Astrocyte (in vitro differentiated cells and primary cell): ENCODE results near the gene FAM13A. TPM values are rescaled to one million over a fixed set of nuclear protein-coding genes. Genes with fewer than 3 reads are reported as not detected.

Experiments used
- DNase-seq: peaks from one replicate; pipeline ENCODE4 v3.0.0-alpha.2; 2010; ENCODE audit warnings: low read depth
- FAIRE-seq: peaks from 2 replicates; lab custom pipeline; 2011; peaks lifted over from hg19 to GRCh38; lab: Jason Lieb, UNC
- H2AFZ ChIP-seq: 2 replicates; pipeline ENCODE4 v1.6.0; 2012; ENCODE audit warnings: low read depth, low read length, inconsistent platforms
- H3K27ac ChIP-seq: 2 replicates; pipeline ENCODE4 v1.5.1; 2011; ENCODE audit warnings: low read depth, low read length, inconsistent platforms
- H3K27me3 ChIP-seq: 2 replicates; pipeline ENCODE4 v1.6.0; 2011; ENCODE audit warnings: low read length, inconsistent platforms; ENCODE audit not compliant: insufficient read depth
- H3K36me3 ChIP-seq: 2 replicates; pipeline ENCODE4 v1.5.1; 2011; ENCODE audit warnings: low read length, inconsistent platforms; ENCODE audit not compliant: insufficient read depth
- H3K4me1 ChIP-seq: 2 replicates; pipeline ENCODE4 v1.5.1; 2011; ENCODE audit warnings: low read length, inconsistent platforms; ENCODE audit not compliant: insufficient read depth
- H3K4me2 ChIP-seq: 2 replicates; pipeline ENCODE4 v1.6.0; 2012; ENCODE audit warnings: low read length, inconsistent platforms
- H3K4me3 ChIP-seq: 2 replicates; pipeline ENCODE4 v1.5.1; 2011; ENCODE audit warnings: low read depth, mild to moderate bottlenecking, low read length, inconsistent platforms; ENCODE audit not compliant: insufficient read depth
- H3K79me2 ChIP-seq: 2 replicates; pipeline ENCODE4 v1.6.0; 2012; ENCODE audit warnings: mild to moderate bottlenecking, low read length, inconsistent platforms; ENCODE audit not compliant: insufficient read depth
- H3K9ac ChIP-seq: 2 replicates; pipeline ENCODE4 v1.6.0; 2012; ENCODE audit warnings: mild to moderate bottlenecking, low read length, inconsistent platforms
- H3K9me3 ChIP-seq: 2 replicates; pipeline ENCODE4 v1.5.1; 2012; ENCODE audit warnings: low read depth, mild to moderate bottlenecking, low read length, inconsistent platforms; ENCODE audit not compliant: insufficient read depth
- H4K20me1 ChIP-seq: 2 replicates; pipeline ENCODE4 v1.6.0; 2012; ENCODE audit warnings: low read length, inconsistent platforms; ENCODE audit not compliant: insufficient read depth
- H3K27ac Mint-ChIP-seq: one replicate; pipeline ENCODE4 v1.8.0; 2021; ENCODE audit warnings: mild to moderate bottlenecking, mixed read lengths; ENCODE audit not compliant: unreplicated experiment
- H3K27me3 Mint-ChIP-seq: one replicate; pipeline ENCODE4 v1.8.0; 2021; ENCODE audit warnings: low read depth, mixed read lengths; ENCODE audit not compliant: unreplicated experiment
- H3K36me3 Mint-ChIP-seq: one replicate; pipeline ENCODE4 v1.8.0; 2021; ENCODE audit warnings: low read depth, mixed read lengths; ENCODE audit not compliant: unreplicated experiment
- H3K4me1 Mint-ChIP-seq: one replicate; pipeline ENCODE4 v1.8.0; 2021; ENCODE audit warnings: low read depth, mixed read lengths; ENCODE audit not compliant: unreplicated experiment
- H3K4me3 Mint-ChIP-seq: one replicate; pipeline ENCODE4 v1.8.0; 2021; ENCODE audit warnings: mild to moderate bottlenecking, moderate library complexity, mixed read lengths; ENCODE audit not compliant: unreplicated experiment
- H3K9me3 Mint-ChIP-seq: one replicate; pipeline ENCODE4 v1.8.0; 2021; ENCODE audit warnings: mild to moderate bottlenecking, mixed read lengths; ENCODE audit not compliant: unreplicated experiment
- EZH2 ChIP-seq: IDR thresholded peaks from 2 replicates; pipeline ENCODE4 v1.6.1; 2012; ENCODE audit warnings: mild to moderate bottlenecking, low read length, inconsistent platforms; ENCODE audit not compliant: insufficient read depth
- total RNA-seq: library from RNA; stranded (reverse); gene quantifications from 2 replicates; pipeline ENCODE4 v1.2.1, GENCODE V29; 2021
- TF ChIP-seq, protein P1 (sequence below): IDR thresholded peaks from 2 replicates; pipeline ENCODE4 v1.5.1; 2011; ENCODE audit warnings: low read depth, mild to moderate bottlenecking, inconsistent platforms, low read length, moderate library complexity; ENCODE audit not compliant: insufficient read depth

FAM13A gene
- total RNA-seq, 1 donor from 2014 or later, result 12.0 TPM

DNA sequence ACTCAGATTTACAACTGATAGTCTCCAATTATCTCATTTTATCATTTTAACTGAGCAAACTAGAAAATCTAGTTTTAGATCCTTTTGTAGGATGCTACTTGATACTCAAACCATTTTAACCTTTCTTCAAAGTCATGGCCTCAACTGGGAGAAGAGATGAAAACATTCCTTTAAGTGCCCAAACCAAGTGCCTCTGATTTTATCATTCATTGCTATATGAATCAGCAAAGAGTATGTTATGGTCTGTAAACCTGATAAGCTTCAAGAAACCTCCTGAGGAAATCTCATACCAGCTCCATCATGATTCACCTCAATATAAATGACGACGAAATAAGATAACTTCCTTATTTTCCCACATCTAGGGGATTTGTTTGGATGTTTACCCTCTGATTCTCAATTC is 119.9 kb downstream of the FAM13A start:
- Histone ChIP-seq H3K9me3 (no peaks in the 10 kb centered on the region), H3K4me3 (no peak overlapping the region), H3K4me1 (peaks cover 23% of the 10 kb centered on the region), H3K27ac (peak overlapping the region; percentile 60), H2AFZ (no peak overlapping the region), H3K36me3 (no peaks in the 10 kb centered on the region), H3K79me2 (no peaks in the 10 kb centered on the region), H3K4me2 (peak overlapping the region; percentile 3), H3K27me3 (no peaks in the 10 kb centered on the region), H4K20me1 (no peaks in the 10 kb centered on the region), H3K9ac (no peak overlapping the region)
- no peaks in the 10 kb centered on the region for H3K36me3 Mint-ChIP-seq
- DNase-seq, result peak; percentile 72
- no peak for TF ChIP-seq EZH2
- TF ChIP-seq, protein P1, sequence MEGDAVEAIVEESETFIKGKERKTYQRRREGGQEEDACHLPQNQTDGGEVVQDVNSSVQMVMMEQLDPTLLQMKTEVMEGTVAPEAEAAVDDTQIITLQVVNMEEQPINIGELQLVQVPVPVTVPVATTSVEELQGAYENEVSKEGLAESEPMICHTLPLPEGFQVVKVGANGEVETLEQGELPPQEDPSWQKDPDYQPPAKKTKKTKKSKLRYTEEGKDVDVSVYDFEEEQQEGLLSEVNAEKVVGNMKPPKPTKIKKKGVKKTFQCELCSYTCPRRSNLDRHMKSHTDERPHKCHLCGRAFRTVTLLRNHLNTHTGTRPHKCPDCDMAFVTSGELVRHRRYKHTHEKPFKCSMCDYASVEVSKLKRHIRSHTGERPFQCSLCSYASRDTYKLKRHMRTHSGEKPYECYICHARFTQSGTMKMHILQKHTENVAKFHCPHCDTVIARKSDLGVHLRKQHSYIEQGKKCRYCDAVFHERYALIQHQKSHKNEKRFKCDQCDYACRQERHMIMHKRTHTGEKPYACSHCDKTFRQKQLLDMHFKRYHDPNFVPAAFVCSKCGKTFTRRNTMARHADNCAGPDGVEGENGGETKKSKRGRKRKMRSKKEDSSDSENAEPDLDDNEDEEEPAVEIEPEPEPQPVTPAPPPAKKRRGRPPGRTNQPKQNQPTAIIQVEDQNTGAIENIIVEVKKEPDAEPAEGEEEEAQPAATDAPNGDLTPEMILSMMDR, result no peak
- H3K4me1 Mint-ChIP-seq, result peaks cover 3% of the 10 kb centered on the region
- no peaks in the 10 kb centered on the region for H3K9me3 Mint-ChIP-seq
- H3K27ac Mint-ChIP-seq, result no peak overlapping the region
- peak; percentile 29 for FAIRE-seq
- no peak overlapping the region for H3K4me3 Mint-ChIP-seq
- H3K27me3 Mint-ChIP-seq, result no peaks in the 10 kb centered on the region

DNA sequence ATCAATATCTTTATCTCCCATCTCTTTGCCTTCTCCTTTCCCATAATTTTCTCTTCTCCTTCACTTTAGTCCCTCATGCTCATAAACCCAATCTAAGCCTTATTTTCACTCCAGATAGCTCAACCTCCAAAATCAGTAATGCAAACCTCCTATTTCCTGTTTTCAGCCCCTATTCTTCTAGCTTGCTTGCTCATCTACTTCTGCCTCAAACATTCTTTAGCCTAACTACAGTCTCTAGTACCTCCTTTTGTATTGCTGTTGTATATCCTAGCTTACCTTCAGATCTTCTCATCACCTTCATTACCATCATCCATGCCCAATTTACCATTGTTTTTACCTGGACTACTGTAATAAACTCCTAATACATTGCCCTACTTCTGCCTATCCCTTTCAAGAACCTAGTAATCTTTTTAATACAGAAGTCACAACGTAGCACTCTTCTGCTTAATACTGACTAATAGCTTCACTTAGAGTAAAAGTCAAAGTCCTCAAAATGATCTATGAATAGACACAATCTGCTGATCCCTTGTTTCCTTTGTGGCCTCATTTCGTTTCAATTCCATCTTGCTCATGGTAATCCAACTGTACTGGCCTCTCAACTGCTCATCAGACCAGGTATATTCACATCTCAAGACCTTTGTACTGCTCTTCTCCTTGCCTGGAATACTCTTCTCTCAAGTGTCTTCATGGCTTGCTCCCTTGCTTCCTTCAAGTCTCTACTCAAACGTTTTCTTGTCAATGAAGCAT is 123.4 kb downstream of the FAM13A start:
- Histone ChIP-seq H3K9me3 (no peaks in the 10 kb centered on the region), H3K79me2 (no peaks in the 10 kb centered on the region), H3K9ac (no peak overlapping the region), H3K27me3 (no peaks in the 10 kb centered on the region), H3K27ac (no peak overlapping the region), H4K20me1 (no peaks in the 10 kb centered on the region), H3K4me2 (no peak overlapping the region), H2AFZ (no peak overlapping the region), H3K4me3 (no peak overlapping the region), H3K4me1 (peaks cover 13% of the 10 kb centered on the region), H3K36me3 (no peaks in the 10 kb centered on the region)
- peaks cover under 1% of the 10 kb centered on the region for H3K9me3 Mint-ChIP-seq
- no peak overlapping the region for H3K4me3 Mint-ChIP-seq
- H3K27me3 Mint-ChIP-seq, result no peaks in the 10 kb centered on the region
- FAIRE-seq (peak; percentile 9), DNase-seq (no peak)
- no peak overlapping the region for H3K27ac Mint-ChIP-seq
- H3K4me1 Mint-ChIP-seq, result peaks cover 12% of the 10 kb centered on the region
- TF ChIP-seq, protein P1, result no peak
- no peak for TF ChIP-seq EZH2
- no peaks in the 10 kb centered on the region for H3K36me3 Mint-ChIP-seq

DNA sequence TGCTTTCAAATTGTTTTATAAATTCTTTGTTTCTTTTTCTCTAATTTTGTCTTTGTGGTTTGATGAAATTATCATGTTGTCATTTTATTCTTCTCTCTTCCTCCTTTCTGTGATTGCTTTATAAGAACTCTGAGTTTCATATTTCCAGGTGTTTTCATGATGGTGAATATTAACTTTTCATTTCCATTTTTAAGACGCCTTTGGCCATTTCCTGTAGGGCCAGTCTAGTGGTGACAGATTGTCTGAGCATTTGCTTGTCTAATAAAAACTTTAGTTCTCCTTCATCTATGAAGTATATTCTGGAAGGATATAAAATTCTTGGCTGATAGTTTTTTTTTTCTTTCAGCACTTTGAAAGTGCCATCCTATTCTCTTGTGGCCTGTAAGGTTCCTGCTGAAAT is 128.1 kb downstream of the FAM13A start:
- H3K27ac Mint-ChIP-seq, result peak overlapping the region; percentile 74
- H3K9me3 Mint-ChIP-seq, result peaks cover 2% of the 10 kb centered on the region
- H3K4me1 Mint-ChIP-seq, result peaks cover 12% of the 10 kb centered on the region
- H3K27me3 Mint-ChIP-seq, result no peaks in the 10 kb centered on the region
- Histone ChIP-seq H4K20me1 (no peaks in the 10 kb centered on the region), H3K4me2 (no peak overlapping the region), H3K9me3 (no peaks in the 10 kb centered on the region), H3K4me1 (no peaks in the 10 kb centered on the region), H2AFZ (no peak overlapping the region), H3K27me3 (no peaks in the 10 kb centered on the region), H3K36me3 (no peaks in the 10 kb centered on the region), H3K79me2 (no peaks in the 10 kb centered on the region), H3K27ac (no peak overlapping the region), H3K9ac (no peak overlapping the region), H3K4me3 (no peak overlapping the region)
- no peak for TF ChIP-seq EZH2
- H3K36me3 Mint-ChIP-seq, result peaks cover 3% of the 10 kb centered on the region
- H3K4me3 Mint-ChIP-seq, result no peak overlapping the region
- FAIRE-seq, result no peak
- no peak for DNase-seq
